Upper lobe of right lung (tissue), 1 donor: ENCODE results near the gene CBL. TPM values are rescaled to one million over a fixed set of nuclear protein-coding genes. Genes with fewer than 3 reads are reported as not detected.

Experiments
- ATAC-seq: fragments of 200-7000 bp; cut with Tn5 transposase; one replicate; pipeline ENCODE4 v1.9.1; 2020; ENCODE audit warnings: mild to moderate bottlenecking, moderate library complexity
- DNase-seq: peaks from one replicate; pipeline ENCODE4 v3.0.0-alpha.2; 2020
- H3K27ac ChIP-seq: fragments of 200-600 bp; one replicate; pipeline ENCODE4 v1.8.0; 2022
- H3K27me3 ChIP-seq: fragments of 200-600 bp; one replicate; pipeline ENCODE4 v1.8.0; 2022; ENCODE audit warnings: mild to moderate bottlenecking
- H3K36me3 ChIP-seq: fragments of 200-600 bp; one replicate; pipeline ENCODE4 v1.8.0; 2022
- H3K4me1 ChIP-seq: fragments of 200-600 bp; one replicate; pipeline ENCODE4 v1.8.0; 2022
- H3K4me3 ChIP-seq: fragments of 200-600 bp; one replicate; pipeline ENCODE4 v1.8.0; 2022; ENCODE audit warnings: mild to moderate bottlenecking
- H3K9me3 ChIP-seq: fragments of 200-600 bp; one replicate; pipeline ENCODE4 v1.8.0; 2022
- CTCF ChIP-seq: fragments of 200-600 bp; IDR thresholded peaks from one replicate; pipeline ENCODE4 v1.8.0; 2022; ENCODE audit warnings: antibody characterized with exemption
- intact Hi-C: fragments of 100-400 bp; cut with DNase I; formaldehyde crosslinking; loops from one replicate; pipeline ENCODE4 v1.11.0; 2022
- total RNA-seq: library from RNA; stranded (reverse); fragmentation: NEBNext Ultra II Directional; extraction: Animal tissue kit (Norgen Biotek cat#: 25700); gene quantifications from one replicate; pipeline ENCODE4 v1.2.1, GENCODE V29; 2021
- donor health status: DM: no; HTN: yes; CAD: no; lungs with severe emphysema.

CBL gene
- total RNA-seq, 1 donor from 2014 or later: 30.0 TPM

DNA sequence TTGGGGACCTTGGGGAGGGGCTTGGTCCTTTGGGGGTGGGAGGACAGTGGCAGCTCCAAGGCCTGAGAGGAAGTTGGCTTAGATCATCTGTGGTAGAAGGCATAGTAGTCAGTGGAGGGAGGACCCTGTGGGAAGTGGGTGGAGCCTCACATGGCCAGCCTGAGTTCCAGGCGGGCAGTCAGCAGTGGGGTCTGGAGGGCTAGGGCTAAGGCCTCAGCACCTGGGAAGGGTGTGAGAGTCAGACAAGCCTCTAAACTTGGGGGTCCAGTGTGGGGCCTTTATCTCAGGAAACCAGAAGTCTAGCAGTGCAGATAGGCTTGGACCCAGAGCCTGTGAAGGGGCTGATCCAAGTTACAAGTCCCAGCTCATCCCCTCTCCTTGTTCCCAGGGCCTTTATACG, 33.6 kb upstream of the CBL start:
- peak; percentile 28 for ATAC-seq
- intact Hi-C loops: no loop called here
- Histone ChIP-seq H3K9me3 (no peaks in the 10 kb centered on the region), H3K4me3 (no peak overlapping the region), H3K4me1 (peaks cover 5% of the 10 kb centered on the region), H3K36me3 (peaks cover 25% of the 10 kb centered on the region), H3K27me3 (no peaks in the 10 kb centered on the region), H3K27ac (no peak overlapping the region)
- DNase-seq: no peak
- TF ChIP-seq CTCF: no peak

GRCh38 chr11:119173453-119173852, 32.7 kb upstream of the CBL start:
- Histone ChIP-seq H3K9me3 (no peaks in the 10 kb centered on the region), H3K27ac (no peak overlapping the region), H3K36me3 (peaks cover 29% of the 10 kb centered on the region), H3K27me3 (no peaks in the 10 kb centered on the region), H3K4me1 (peaks cover 5% of the 10 kb centered on the region), H3K4me3 (no peak overlapping the region)
- no peak for ATAC-seq
- no peak for DNase-seq
- intact Hi-C loops: no loop called here
- TF ChIP-seq CTCF: no peak

GRCh38 chr11:119175493-119176077, 30.6 kb upstream of the CBL start:
- no peak for TF ChIP-seq CTCF
- H3K4me3 ChIP-seq: no peak overlapping the region
- H3K27me3 ChIP-seq: no peaks in the 10 kb centered on the region
- H3K9me3 ChIP-seq: no peaks in the 10 kb centered on the region
- H3K27ac ChIP-seq: no peak overlapping the region
- intact Hi-C loops: no loop called here
- H3K36me3 ChIP-seq: peaks cover 35% of the 10 kb centered on the region
- ATAC-seq: no peak
- no peaks in the 10 kb centered on the region for H3K4me1 ChIP-seq
- no peak for DNase-seq

GRCh38 chr11:119178166-119178680, 27.9 kb upstream of the CBL start:
- no peaks in the 10 kb centered on the region for H3K9me3 ChIP-seq
- intact Hi-C loops: no loop called here
- H3K4me3 ChIP-seq: no peak overlapping the region
- peaks cover 40% of the 10 kb centered on the region for H3K36me3 ChIP-seq
- no peak for ATAC-seq
- H3K4me1 ChIP-seq: no peaks in the 10 kb centered on the region
- no peak for DNase-seq
- no peak overlapping the region for H3K27ac ChIP-seq
- H3K27me3 ChIP-seq: no peaks in the 10 kb centered on the region
- no peak for TF ChIP-seq CTCF

DNA sequence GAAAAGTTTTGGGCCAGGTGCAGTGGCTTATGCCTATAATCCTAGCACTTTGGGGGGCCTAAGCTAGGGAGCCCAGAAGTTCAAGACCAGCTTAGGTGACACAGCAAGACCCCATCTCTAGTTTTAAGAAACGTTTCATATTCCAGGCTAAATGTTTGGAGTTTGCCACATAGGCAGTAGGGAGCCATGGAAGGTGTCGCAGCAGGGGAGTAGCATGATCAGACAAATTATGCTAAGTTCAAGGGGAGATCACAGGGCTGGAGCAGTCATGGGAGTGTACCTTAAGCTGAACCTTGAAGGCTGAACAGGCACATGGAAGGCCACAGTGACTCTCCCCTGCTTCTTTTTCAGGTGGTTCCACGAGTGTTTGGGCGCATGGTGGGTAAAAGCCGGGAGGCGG, 26.8 kb upstream of the CBL start:
- intact Hi-C loops: no loop called here
- no peak overlapping the region for H3K4me3 ChIP-seq
- no peaks in the 10 kb centered on the region for H3K27me3 ChIP-seq
- H3K9me3 ChIP-seq: no peaks in the 10 kb centered on the region
- no peak for ATAC-seq
- peaks cover 31% of the 10 kb centered on the region for H3K36me3 ChIP-seq
- no peak overlapping the region for H3K27ac ChIP-seq
- H3K4me1 ChIP-seq: no peaks in the 10 kb centered on the region
- no peak for DNase-seq
- no peak for TF ChIP-seq CTCF

DNA sequence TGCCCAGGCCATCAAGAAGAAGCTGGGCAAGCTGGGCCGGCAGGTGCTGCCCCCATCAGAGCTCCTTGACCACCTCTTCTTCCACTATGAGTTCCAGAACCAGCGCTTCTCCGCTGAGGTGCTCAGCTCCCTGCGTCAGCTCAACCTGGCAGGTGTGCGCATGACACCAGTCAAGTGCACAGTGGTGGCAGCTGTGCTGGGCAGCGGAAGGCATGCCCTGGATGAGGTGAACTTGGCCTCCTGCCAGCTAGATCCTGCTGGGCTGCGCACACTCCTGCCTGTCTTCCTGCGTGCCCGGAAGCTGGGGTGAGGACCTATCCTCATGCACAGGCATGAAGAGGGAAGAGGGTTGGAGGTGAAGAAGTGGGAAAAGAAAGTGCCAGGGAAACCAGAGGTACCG, 26.2 kb upstream of the CBL start:
- Histone ChIP-seq H3K27ac (no peak overlapping the region), H3K4me1 (no peaks in the 10 kb centered on the region), H3K27me3 (no peaks in the 10 kb centered on the region), H3K9me3 (no peaks in the 10 kb centered on the region), H3K4me3 (no peak overlapping the region), H3K36me3 (peaks cover 25% of the 10 kb centered on the region)
- DNase-seq (no peak), ATAC-seq (no peak)
- no peak for TF ChIP-seq CTCF
- intact Hi-C loops: no loop called here
